SJCRH30 (cell line): ENCODE data around the gene CCDC201. TPM values are rescaled to one million over a fixed set of nuclear protein-coding genes. Genes with fewer than 3 reads are reported as not detected.
"Not testable (repeated sequence)": the region's sequence is repeated elsewhere in the genome, so short reads cannot be mapped to it uniquely, and the experiment has no call there.

Experiments used
- DNase-seq, 2 experiments: peaks; one replicate each; pipeline ENCODE4 v3.0.0-alpha.2; 2015 to 2020
- H3K27ac ChIP-seq: fragments of 250-450 bp; sonication (Bioruptor Pico); 2 replicates; pipeline ENCODE4 v1.5.1; 2020; ENCODE audit warnings: mild to moderate bottlenecking, moderate library complexity
- H3K27me3 ChIP-seq: fragments of 250-450 bp; sonication (Bioruptor Pico); 2 replicates; pipeline ENCODE4 v1.5.1; 2020; ENCODE audit warnings: mild to moderate bottlenecking, moderate library complexity
- H3K36me3 ChIP-seq: fragments of 250-450 bp; sonication (Bioruptor Pico); 2 replicates; pipeline ENCODE4 v1.5.1; 2020; ENCODE audit warnings: mild to moderate bottlenecking, moderate library complexity
- H3K4me1 ChIP-seq: fragments of 250-450 bp; sonication (Bioruptor Pico); 2 replicates; pipeline ENCODE4 v1.5.1; 2020; ENCODE audit warnings: mild to moderate bottlenecking, moderate library complexity
- H3K4me3 ChIP-seq: fragments of 250-450 bp; sonication (Bioruptor Pico); 2 replicates; pipeline ENCODE4 v1.5.1; 2020; ENCODE audit warnings: mild to moderate bottlenecking, moderate library complexity
- H3K9me3 ChIP-seq: fragments of 250-450 bp; sonication (Bioruptor Pico); replicated peaks from 2 replicates; pipeline ENCODE4 v1.5.1; 2020; ENCODE audit warnings: mild to moderate bottlenecking, moderate library complexity
- total RNA-seq: library from RNA; depleted of rRNA; stranded (reverse); fragments of >200 nt; shearing (Covaris generic); gene quantifications from 2 replicates; pipeline ENCODE4 v1.2.3, GENCODE V29; 2014

CCDC201 gene
- total RNA-seq, 1 experiment from 2014 or later: not detected

DNA sequence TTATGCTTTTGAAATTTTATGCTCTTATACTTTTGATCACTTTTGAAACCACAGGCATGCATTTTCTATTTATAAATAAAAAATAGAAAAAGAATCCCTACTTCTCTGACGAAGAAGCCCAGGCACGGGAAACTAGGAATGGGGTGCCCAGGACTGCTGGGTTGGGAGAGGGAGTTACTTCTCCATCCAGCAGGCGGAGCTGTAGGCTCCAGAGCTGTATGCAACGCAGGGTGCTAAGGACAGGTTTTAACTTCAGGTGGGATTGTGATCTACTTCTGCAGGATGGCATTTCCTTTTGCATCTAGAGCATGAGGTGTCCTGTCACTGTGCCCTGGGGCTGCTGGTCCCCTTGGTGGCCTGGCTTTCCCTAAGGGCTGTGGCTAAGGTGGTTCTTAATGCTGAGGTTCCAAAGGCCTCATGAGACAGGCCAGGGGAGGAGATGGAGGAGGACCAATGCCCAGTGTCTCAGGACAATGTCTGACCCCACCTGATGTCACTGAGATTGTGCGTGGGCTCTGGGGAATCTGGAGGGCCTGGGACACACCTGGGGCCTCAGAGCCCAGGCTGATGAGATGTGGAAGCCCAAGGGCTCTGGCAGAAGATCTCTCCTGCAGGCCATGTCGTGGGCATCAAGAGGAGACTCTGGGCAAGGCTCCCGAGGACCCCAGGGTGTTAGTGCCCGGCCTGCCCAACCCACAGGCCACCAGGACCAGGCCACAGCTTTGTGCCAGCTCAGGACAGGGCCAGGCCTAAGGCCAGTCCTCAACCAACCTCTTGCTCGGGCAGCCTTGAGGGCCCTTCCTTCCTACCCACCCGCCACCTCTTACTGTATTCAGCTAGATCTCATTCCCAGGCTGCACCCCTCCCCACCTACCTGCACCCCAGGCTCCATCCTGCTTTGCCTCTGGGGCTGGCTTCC is 507 bp downstream of the CCDC201 start:
- DNase-seq: peak in 1 of 2 experiments; percentile 40
- Histone ChIP-seq H3K27ac (no peak overlapping the region), H3K4me3 (no peak overlapping the region), H3K27me3 (peaks cover 8% of the 10 kb centered on the region), H3K36me3 (no peaks in the 10 kb centered on the region), H3K4me1 (no peaks in the 10 kb centered on the region), H3K9me3 (no peaks in the 10 kb centered on the region)

GRCh38 chr7:45869426-45869825 is 3.5 kb downstream of the CCDC201 start:
- DNase-seq: no peak
- no peaks in the 10 kb centered on the region for H3K4me1 ChIP-seq
- H3K4me3 ChIP-seq: no peak overlapping the region
- H3K27ac ChIP-seq: no peak overlapping the region
- peaks cover 20% of the 10 kb centered on the region for H3K27me3 ChIP-seq
- H3K9me3 ChIP-seq: no peaks in the 10 kb centered on the region
- H3K36me3 ChIP-seq: no peaks in the 10 kb centered on the region

GRCh38 chr7:45867471-45867870 is 5.4 kb downstream of the CCDC201 start:
- Histone ChIP-seq H3K9me3 (no peaks in the 10 kb centered on the region), H3K36me3 (no peaks in the 10 kb centered on the region), H3K4me1 (no peaks in the 10 kb centered on the region), H3K27me3 (peaks cover 20% of the 10 kb centered on the region), H3K27ac (no peak overlapping the region), H3K4me3 (no peak overlapping the region)
- DNase-seq: no peak

DNA sequence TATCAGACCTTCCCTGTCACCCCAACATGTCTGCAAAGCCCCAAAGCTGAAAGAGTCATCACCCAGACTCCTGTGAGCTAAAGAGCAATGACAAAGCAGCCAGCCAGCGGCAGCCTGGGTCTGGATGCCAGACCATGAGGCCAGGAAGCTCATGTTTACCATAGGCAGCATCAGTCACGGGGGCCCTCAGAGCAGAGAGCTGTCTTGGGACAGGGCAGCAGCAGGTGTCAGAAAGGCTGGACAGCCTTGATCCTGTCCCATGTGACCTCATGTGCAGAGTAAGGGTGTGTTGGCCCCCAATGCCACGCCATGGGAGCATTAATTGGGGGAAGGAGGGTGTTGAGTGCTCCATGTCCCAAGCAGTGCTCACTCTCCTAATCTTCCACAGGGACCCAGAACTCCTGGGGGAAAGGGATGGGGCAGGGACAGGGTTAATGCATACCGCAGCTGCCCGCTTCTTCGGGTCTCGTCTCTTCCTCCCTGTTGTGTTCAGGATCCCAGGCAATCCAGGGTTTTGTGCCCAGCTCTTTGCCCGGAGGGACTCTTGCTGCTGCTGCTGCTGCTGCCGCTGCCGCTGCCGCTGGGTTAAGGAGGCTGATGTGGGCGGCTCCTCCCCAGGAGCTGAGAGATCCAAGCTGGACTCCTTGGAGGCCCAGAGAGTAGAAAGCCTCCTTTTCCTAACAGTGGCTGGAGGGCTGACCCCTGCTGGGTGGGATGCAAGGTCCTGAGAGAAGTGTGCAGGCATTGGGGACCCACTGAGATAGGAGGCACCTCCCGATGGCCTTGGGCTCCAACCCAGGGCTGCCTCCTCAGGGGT is 7.1 kb downstream of the CCDC201 start:
- H3K27me3 ChIP-seq: peaks cover 18% of the 10 kb centered on the region
- DNase-seq: no peak

GRCh38 chr7:45863715-45864114 is 9.2 kb downstream of the CCDC201 start:
- Histone ChIP-seq H3K4me1 (no peaks in the 10 kb centered on the region), H3K4me3 (no peak overlapping the region), H3K36me3 (no peaks in the 10 kb centered on the region), H3K9me3 (no peaks in the 10 kb centered on the region), H3K27ac (no peak overlapping the region), H3K27me3 (peaks cover 17% of the 10 kb centered on the region)
- no peak for DNase-seq

More for the DNA sequence above, 7.1 kb downstream of the CCDC201 start:
- no peaks in the 10 kb centered on the region for H3K4me1 ChIP-seq
- H3K9me3 ChIP-seq: no peaks in the 10 kb centered on the region
- H3K4me3 ChIP-seq: no peak overlapping the region
- H3K27ac ChIP-seq: no peak overlapping the region
- H3K36me3 ChIP-seq: no peaks in the 10 kb centered on the region

DNA sequence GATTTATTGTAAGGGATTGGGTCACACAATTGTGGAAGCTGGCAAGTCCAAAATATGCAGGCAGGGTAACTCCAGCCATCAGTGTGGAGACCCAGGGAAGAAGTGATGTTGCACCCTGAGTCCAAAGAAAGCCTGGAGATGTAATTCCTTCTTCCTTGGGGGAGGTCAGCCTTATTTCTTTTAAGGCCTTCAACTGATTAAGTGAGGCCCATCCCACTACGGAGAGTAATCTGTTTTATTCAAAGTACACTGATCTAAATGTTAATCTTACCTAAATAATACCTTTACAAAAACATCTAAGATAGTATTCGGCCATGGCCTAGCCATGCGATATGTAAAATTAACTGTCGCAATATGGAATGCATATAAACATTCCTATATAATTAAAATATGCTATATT is 16.0 kb downstream of the CCDC201 start:
- H3K27me3 ChIP-seq, H3K4me3 ChIP-seq, H3K4me1 ChIP-seq, H3K9me3 ChIP-seq, H3K27ac ChIP-seq, H3K36me3 ChIP-seq, DNase-seq: not testable (repeated sequence)

- H3K27ac ChIP-seq, H3K9me3 ChIP-seq, H3K36me3 ChIP-seq, H3K27me3 ChIP-seq, DNase-seq, H3K4me1 ChIP-seq, H3K4me3 ChIP-seq: not testable (repeated sequence)
Measured at GRCh38 chr7:45855680-45856079, 17.2 kb downstream of the CCDC201 start.

DNA sequence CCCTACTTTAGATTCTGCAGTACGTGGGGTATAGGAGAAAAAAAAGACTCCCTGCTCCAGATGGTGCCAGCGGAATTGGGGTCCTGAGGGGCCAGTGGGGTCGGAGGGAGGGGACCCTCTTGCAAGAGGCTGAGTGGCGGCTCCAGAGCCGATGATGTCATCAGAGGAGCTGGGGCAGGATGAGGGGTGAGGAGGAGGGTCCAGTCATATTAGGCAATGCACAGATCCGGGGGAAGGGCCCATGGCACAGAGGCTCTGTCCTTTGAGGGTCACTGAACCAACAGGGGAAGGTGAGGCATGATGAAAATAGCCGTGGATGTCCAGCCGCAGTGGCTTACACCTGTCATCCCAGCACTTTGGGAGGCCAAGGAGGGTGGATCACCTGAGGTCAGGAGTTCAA is 19.4 kb downstream of the CCDC201 start:
- not testable (repeated sequence) for H3K9me3 ChIP-seq, H3K36me3 ChIP-seq, H3K4me3 ChIP-seq, H3K4me1 ChIP-seq, H3K27me3 ChIP-seq, H3K27ac ChIP-seq, DNase-seq

DNA sequence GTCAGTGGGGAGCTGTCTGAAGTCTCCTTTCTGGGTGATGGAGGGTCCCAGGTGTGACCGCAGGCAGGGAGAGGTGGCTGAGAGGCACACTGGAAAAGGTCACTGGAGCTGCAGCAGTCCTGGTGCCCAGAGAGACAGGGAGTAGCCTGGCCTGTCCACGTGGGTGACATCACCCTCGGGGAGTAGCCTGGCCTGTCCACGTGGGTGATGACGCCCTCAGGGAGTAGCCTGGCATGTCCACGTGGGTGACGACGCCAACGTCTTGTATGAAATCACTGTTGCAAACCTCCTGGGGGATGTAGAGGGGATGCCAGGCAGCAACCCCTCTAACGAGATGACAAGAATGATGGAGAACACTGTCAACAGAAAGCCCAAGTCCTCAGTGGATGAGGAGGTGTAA is 19.9 kb downstream of the CCDC201 start:
- H3K4me1 ChIP-seq, H3K27ac ChIP-seq, DNase-seq, H3K4me3 ChIP-seq, H3K27me3 ChIP-seq, H3K36me3 ChIP-seq, H3K9me3 ChIP-seq: not testable (repeated sequence)

DNA sequence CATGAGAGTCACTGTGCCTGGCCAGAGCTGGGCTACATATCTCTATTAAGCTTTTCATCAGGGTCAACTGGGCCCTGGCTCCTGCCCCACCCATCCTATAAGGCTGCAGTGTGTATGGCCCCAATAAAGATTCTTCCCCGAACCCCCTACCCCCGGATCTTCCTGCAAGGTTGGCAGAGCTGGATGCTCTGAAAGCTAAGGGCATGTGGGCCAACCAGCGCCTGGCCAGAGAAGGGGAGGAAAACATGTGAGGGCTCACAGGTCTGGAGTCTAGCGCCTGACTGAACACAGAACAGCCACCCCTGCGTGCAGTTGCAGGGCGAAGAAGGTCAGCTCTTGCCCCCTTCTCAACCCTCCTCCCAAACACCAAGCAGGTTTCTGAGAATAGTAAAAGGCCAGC is 24.1 kb downstream of the CCDC201 start:
- not testable (repeated sequence) for H3K4me1 ChIP-seq, H3K36me3 ChIP-seq, DNase-seq, H3K4me3 ChIP-seq, H3K27ac ChIP-seq, H3K27me3 ChIP-seq, H3K9me3 ChIP-seq

DNA sequence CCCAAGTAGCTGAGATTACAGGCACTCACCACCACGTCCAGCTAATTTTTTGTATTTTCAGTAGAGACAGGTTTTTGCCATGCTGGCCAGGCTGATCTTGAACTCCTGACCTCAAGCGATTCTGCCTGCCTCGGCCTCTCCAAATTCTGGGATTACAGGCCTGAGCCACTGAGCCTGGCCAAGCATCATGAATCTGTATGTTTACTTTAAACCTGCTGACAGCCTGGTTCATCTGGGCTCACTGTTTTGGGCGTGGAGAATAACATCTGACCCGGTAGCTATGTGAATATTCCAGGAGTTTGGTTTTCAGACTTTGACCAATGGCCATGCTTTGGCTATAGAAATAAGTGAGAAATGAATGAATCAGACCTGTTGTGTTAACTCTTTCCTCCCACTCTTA is 26.3 kb downstream of the CCDC201 start:
- not testable (repeated sequence) for H3K36me3 ChIP-seq, H3K9me3 ChIP-seq, H3K27ac ChIP-seq, H3K27me3 ChIP-seq, H3K4me3 ChIP-seq, DNase-seq, H3K4me1 ChIP-seq

GRCh38 chr7:45841926-45842717 is 30.8 kb downstream of the CCDC201 start:
- H3K27ac ChIP-seq, H3K4me3 ChIP-seq, H3K36me3 ChIP-seq, H3K4me1 ChIP-seq, H3K27me3 ChIP-seq, H3K9me3 ChIP-seq, DNase-seq: not testable (repeated sequence)

GRCh38 chr7:45838852-45839251 is 34.0 kb downstream of the CCDC201 start:
- H3K27me3 ChIP-seq, DNase-seq, H3K36me3 ChIP-seq, H3K9me3 ChIP-seq, H3K27ac ChIP-seq, H3K4me1 ChIP-seq, H3K4me3 ChIP-seq: not testable (repeated sequence)

DNA sequence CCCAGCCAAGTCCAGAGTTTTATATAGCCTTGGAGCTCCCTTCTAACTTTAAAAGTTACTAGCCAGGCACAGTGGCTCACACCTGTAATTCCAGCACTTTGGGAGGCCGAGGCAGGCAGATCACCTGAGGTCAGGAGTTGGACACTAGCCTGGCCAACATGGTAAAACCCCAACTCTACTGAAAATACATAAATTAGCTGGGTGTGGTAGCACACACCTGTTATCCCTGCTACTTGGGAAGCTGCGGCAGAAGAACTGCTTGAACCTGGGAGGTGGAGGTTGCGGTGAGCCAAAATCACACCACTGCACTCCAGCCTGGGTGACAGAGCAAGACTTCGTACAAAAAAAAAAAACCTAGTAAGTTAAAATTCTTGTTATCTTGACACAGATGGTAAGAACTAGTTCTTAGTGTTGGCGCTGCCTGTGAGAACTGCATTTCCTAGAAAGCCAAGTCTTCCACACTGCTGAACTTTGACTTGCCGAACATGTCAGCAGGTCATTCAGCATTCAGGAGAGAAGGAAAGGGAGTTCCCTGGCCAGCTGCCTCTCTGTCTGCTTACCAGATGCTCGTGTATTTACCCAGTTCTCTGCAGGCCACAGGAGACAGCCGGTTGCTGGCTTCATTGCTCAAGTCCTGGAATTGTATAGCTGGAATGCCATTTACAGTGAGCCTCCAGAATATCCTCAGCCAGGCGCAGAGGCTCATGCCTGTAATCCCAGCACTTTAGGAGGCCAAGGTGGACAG is 40.3 kb downstream of the CCDC201 start:
- H3K27ac ChIP-seq, H3K36me3 ChIP-seq, H3K4me1 ChIP-seq, DNase-seq, H3K27me3 ChIP-seq, H3K9me3 ChIP-seq, H3K4me3 ChIP-seq: not testable (repeated sequence)
